Measurements from ENCODE around the gene ZBTB42.

Gene ZBTB42

DNA sequence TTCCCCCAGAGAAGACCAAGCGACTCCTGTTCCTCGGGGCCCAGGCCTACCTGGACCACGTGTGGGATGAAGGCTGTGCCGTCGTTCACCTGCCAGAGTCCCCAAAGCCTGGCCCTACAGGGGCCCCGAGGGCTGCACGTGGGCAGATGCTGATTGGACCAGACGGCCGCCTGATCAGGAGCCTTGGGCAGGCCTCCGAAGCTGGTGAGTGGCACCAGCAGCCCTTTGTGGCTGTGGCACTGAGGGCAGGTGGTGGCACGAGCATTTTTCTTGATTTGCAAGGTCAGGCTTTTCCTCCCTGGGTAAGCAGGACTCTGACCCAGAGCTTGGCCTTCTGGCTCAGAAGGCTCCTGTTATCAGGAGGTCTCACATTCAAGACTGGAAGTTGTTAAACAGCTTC is 45.3 kb upstream of the ZBTB42 start:
- peaks cover 4% of the 10 kb centered on the region; the same call in 1 of the 2 replicates for H3K9me3 ChIP-seq (ENCODE audit: control insufficient read depth, insufficient read depth, low read length)
- H3K36me3 ChIP-seq (ENCODE audit: control insufficient read depth, low read length), result peaks cover 69% of the 10 kb centered on the region
- peaks cover 16% of the 10 kb centered on the region; the same call in 1 of the 2 replicates for H4K20me1 ChIP-seq (ENCODE audit: control insufficient read depth, insufficient read depth, low read depth, low read length)
- no peaks in the 10 kb centered on the region; the same call in 1 of the 2 replicates for H3F3A ChIP-seq (ENCODE audit: control insufficient read depth, insufficient read depth)
- peaks cover 20% of the 10 kb centered on the region for H3K4me1 ChIP-seq (ENCODE audit: control insufficient read depth, low read length)
- H3K27ac ChIP-seq (ENCODE audit: low read depth, low read length), result no peak overlapping the region
- no peak for TF ChIP-seq EZH2phosphoT487 (IDR thresholded peaks at IDR 0.05; ENCODE audit: borderline replicate concordance, low read length)
- TF ChIP-seq, protein P1, sequence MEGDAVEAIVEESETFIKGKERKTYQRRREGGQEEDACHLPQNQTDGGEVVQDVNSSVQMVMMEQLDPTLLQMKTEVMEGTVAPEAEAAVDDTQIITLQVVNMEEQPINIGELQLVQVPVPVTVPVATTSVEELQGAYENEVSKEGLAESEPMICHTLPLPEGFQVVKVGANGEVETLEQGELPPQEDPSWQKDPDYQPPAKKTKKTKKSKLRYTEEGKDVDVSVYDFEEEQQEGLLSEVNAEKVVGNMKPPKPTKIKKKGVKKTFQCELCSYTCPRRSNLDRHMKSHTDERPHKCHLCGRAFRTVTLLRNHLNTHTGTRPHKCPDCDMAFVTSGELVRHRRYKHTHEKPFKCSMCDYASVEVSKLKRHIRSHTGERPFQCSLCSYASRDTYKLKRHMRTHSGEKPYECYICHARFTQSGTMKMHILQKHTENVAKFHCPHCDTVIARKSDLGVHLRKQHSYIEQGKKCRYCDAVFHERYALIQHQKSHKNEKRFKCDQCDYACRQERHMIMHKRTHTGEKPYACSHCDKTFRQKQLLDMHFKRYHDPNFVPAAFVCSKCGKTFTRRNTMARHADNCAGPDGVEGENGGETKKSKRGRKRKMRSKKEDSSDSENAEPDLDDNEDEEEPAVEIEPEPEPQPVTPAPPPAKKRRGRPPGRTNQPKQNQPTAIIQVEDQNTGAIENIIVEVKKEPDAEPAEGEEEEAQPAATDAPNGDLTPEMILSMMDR (IDR thresholded peaks at IDR 0.05; ENCODE audit: low read depth, low read length, poor library complexity, severe bottlenecking), result no peak
- H3K79me2 ChIP-seq (ENCODE audit: control insufficient read depth, low read length), result peaks cover 56% of the 10 kb centered on the region
- H3K27me3 ChIP-seq (ENCODE audit: control insufficient read depth, low read length), result no peaks in the 10 kb centered on the region
- no peaks in the 10 kb centered on the region for H3K9me2 ChIP-seq (replicated peaks; ENCODE audit: control insufficient read depth, low read length)
- no peak overlapping the region for H3K4me2 ChIP-seq (ENCODE audit: low read length)
- H3K4me3 ChIP-seq (ENCODE audit: low read length), result no peak overlapping the region

DNA sequence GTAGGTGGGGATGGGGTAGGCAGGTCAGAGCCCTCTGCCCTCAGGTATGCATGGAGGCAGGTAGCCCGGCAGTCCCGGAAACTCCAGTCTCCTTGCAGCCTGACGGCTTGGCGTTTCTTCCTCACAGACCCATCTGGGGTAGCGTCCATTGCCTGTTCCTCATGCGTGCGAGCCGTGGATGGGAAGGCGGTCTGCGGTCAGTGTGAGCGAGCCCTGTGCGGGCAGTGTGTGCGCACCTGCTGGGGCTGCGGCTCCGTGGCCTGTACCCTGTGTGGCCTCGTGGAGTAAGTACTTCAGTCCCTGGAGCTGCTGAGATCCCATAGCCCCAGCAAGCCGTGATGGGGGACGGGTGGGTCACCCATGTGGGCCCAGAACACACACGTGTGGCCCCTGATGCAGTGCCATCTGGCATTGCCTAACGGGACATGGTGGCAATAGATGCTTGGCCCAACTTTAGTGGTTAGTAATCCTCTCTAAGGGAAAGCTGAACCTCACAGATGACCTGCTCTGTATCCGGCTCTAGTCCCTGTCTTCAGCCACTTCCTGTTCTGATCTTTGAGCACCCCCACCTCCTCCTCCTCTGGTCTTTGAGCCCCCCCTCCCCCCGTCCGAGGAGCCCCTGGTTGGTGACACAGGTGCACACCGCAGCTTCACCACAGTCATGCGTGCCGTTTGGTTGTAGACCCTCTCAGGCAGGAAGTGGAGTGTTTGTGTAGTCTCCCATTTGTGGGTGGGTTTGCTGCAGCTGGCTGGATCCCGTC is 44.2 kb upstream of the ZBTB42 start:
- no peaks in the 10 kb centered on the region for H3K9me2 ChIP-seq (replicated peaks; ENCODE audit: control insufficient read depth, low read length)
- peaks cover 16% of the 10 kb centered on the region; the same call in 1 of the 2 replicates for H4K20me1 ChIP-seq (ENCODE audit: control insufficient read depth, insufficient read depth, low read depth, low read length)
- H3F3A ChIP-seq (ENCODE audit: control insufficient read depth, insufficient read depth), result 0 out of 2 replicates have a peak, but pooled peaks cover 4% of the 10 kb centered on the region
- no peak overlapping the region for H3K27ac ChIP-seq (ENCODE audit: low read depth, low read length)
- H3K4me3 ChIP-seq (ENCODE audit: low read length), result no peak overlapping the region
- peaks cover 77% of the 10 kb centered on the region for H3K36me3 ChIP-seq (ENCODE audit: control insufficient read depth, low read length)
- H3K79me2 ChIP-seq (ENCODE audit: control insufficient read depth, low read length), result peaks cover 56% of the 10 kb centered on the region
- H3K4me2 ChIP-seq (ENCODE audit: low read length), result no peak overlapping the region
- no peaks in the 10 kb centered on the region for H3K9me3 ChIP-seq (ENCODE audit: control insufficient read depth, insufficient read depth, low read length)
- no peaks in the 10 kb centered on the region for H3K27me3 ChIP-seq (ENCODE audit: control insufficient read depth, low read length)
- no peak for TF ChIP-seq EZH2phosphoT487 (IDR thresholded peaks at IDR 0.05; ENCODE audit: borderline replicate concordance, low read length)
- TF ChIP-seq, protein P1 (IDR thresholded peaks at IDR 0.05; ENCODE audit: low read depth, low read length, poor library complexity, severe bottlenecking), result no peak
- peaks cover 20% of the 10 kb centered on the region for H3K4me1 ChIP-seq (ENCODE audit: control insufficient read depth, low read length)

DNA sequence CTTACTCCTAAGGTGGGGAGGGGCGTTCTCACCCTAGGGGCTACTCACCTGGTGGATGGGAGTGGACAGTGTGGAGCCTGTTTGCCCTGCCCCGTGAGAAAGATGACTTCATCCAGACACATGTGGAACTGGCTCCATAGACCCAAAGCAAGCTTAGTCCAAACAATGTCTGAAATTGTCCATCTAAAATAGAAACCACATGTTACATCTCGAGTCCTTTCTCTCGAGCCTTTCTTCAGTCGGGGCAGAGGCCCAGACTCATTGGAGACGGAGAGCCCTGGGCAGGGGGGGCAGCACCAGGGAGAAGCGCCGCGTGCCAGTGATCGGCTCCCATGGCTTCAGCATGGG is 43.7 kb upstream of the ZBTB42 start:
- TF ChIP-seq EZH2phosphoT487 (IDR thresholded peaks at IDR 0.05; ENCODE audit: borderline replicate concordance, low read length), result no peak
- TF ChIP-seq, protein P1 (IDR thresholded peaks at IDR 0.05; ENCODE audit: low read depth, low read length, poor library complexity, severe bottlenecking), result no peak
- peaks cover 16% of the 10 kb centered on the region; the same call in 1 of the 2 replicates for H4K20me1 ChIP-seq (ENCODE audit: control insufficient read depth, insufficient read depth, low read depth, low read length)
- H3K9me2 ChIP-seq (replicated peaks; ENCODE audit: control insufficient read depth, low read length), result no peaks in the 10 kb centered on the region
- no peak overlapping the region for H3K4me2 ChIP-seq (ENCODE audit: low read length)
- H3K27ac ChIP-seq (ENCODE audit: low read depth, low read length), result no peak overlapping the region
- peaks cover 15% of the 10 kb centered on the region for H3K4me1 ChIP-seq (ENCODE audit: control insufficient read depth, low read length)
- H3K27me3 ChIP-seq (ENCODE audit: control insufficient read depth, low read length), result no peaks in the 10 kb centered on the region
- H3F3A ChIP-seq (ENCODE audit: control insufficient read depth, insufficient read depth), result 0 out of 2 replicates have a peak, but pooled peaks cover 5% of the 10 kb centered on the region
- no peak overlapping the region for H3K4me3 ChIP-seq (ENCODE audit: low read length)
- H3K9me3 ChIP-seq (ENCODE audit: control insufficient read depth, insufficient read depth, low read length), result no peaks in the 10 kb centered on the region
- H3K36me3 ChIP-seq (ENCODE audit: control insufficient read depth, low read length), result peaks cover 77% of the 10 kb centered on the region
- peaks cover 56% of the 10 kb centered on the region for H3K79me2 ChIP-seq (ENCODE audit: control insufficient read depth, low read length)

Measured in DOHH2 (cell line).